ENCODE data around the gene RNF180.
"Not testable (repeated sequence)": the region's sequence is repeated elsewhere in the genome, so short reads cannot be mapped to it uniquely, and the experiment has no call there.

Gene RNF180

GRCh38 chr5:64285188-64286130 lies 119.8 kb downstream of the RNF180 start:
- no peak for DNase-seq (ENCODE audit: low read depth in 2 of 2)

GRCh38 chr5:64286381-64286780 lies 120.7 kb downstream of the RNF180 start:
- no peak for DNase-seq (ENCODE audit: low read depth in 2 of 2)

GRCh38 chr5:64288496-64288895 lies 122.9 kb downstream of the RNF180 start:
- DNase-seq (ENCODE audit: low read depth in 2 of 2) = not testable (repeated sequence)

DNA sequence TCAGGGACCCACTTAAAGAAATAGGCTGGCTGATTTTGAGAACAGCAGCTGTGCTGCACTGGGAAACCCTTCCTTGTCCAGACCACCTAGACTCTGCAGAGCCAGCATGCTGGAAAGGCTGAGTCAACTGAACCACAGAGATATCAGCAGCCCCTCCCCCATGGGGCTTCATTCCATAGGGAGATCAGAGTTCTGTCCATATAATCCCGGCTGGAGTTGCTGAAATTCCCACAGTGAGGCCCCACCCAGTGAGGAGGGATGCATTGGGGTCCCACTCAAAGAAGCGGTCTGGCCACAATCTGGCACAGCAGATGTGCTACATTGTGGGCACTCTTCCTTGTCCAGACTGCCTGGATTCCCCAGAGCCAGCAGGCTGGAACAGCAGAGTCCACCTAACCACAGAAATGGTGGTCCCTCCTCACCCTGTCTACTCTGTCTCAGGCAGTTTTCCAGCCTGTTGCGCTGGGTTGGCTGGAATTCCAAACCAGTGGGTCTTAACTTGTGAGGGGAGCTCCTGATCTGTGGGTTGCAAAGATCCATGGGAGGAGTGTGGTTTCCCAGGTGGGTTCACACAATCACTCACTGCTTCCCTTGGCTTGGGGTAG lies 127.1 kb downstream of the RNF180 start:
- DNase-seq (ENCODE audit: low read depth in 2 of 2) = no peak

- DNase-seq (ENCODE audit: low read depth in 2 of 2) = no peak
These were observed 129.5 kb downstream of the RNF180 start for GRCh38 chr5:64295101-64295500.

DNA sequence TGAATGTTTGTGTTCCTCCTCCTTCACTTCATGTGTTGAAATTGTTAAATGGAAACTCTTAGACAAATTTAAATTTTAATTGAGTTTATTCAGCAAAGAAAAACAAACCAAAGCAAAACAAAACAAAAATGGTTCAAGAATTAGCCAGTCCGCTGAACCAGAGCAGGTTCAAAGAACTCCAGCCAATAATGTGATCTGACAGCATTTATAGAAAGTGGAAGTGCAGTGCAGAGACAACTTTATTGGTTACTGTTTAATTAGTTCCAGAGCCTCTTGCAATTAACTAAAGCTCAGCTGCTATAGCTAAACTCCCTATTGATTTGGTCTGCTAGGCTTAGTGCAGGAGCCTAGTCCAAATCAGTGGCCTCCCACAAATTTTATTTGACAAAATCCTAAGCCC lies 132.9 kb downstream of the RNF180 start:
- DNase-seq (ENCODE audit: low read depth in 2 of 2) = no peak

DNA sequence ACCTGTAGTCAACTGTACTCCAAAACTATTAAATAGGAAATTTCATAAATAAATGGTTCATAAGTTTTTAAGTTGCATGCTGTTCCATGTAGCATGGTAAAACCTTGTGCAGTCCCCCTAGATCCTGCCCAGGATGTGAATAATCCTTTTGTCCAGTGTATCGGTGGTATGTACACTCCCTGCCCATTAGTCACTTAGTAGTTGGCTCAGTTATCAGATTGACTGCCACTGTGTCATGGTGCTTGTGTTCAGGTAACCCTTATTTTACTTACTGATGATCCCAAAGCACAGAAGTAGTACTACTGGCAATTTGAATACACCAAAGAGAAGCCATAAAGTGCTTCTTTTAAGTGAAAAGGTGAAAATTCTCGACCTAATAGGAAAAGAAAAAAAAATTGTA lies 134.2 kb downstream of the RNF180 start:
- no peak for DNase-seq (ENCODE audit: low read depth in 2 of 2)

DNA sequence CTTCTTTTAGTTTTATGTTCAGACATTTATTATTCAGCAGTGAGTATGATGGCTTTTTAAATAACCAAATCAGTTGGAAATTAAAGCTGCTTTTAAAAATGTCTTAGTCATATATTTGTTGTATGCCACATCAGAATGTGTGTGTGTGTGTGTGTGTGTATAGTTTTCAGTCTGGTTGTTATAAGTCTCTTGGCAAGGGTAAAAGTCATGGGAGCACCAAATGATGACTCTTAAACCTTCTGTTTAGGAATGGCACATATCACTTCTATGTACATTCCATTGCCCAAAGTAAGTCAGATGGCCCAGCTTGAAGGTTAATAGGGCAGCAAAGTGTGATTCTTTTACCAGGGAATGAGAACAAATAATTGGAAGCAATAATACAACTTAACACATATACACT lies 135.9 kb downstream of the RNF180 start:
- DNase-seq (ENCODE audit: low read depth in 2 of 2) = no peak

- no peak for DNase-seq (ENCODE audit: low read depth in 2 of 2)
These were observed 142.5 kb downstream of the RNF180 start for GRCh38 chr5:64308135-64308534.

GRCh38 chr5:64312491-64312890 lies 146.8 kb downstream of the RNF180 start:
- no peak for DNase-seq (ENCODE audit: low read depth in 2 of 2)

DNA sequence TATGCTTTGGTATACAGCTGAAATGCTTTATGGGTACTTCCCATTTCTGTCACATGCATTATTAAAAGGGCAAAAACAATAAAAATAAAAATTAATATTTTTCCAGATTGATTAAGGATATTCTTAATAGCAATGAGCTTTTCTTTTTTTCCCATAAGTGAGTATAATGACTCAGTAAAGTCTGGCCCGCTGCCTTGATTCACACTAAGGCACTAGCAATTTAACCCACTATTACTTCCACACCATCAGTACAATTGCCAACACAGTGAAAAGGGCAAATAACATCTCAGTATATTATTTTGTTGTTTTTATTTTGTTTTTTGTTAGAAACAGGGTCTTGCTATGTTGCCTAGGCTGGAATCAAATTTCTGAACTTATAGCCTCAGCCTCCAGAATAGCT lies 150.1 kb downstream of the RNF180 start:
- no peak for DNase-seq (ENCODE audit: low read depth in 2 of 2)

GRCh38 chr5:64318175-64318574 lies 152.5 kb downstream of the RNF180 start:
- DNase-seq (ENCODE audit: low read depth in 2 of 2) = no peak

- no peak for DNase-seq (ENCODE audit: low read depth in 2 of 2)
These were observed 157.9 kb downstream of the RNF180 start for GRCh38 chr5:64323591-64323990.

DNA sequence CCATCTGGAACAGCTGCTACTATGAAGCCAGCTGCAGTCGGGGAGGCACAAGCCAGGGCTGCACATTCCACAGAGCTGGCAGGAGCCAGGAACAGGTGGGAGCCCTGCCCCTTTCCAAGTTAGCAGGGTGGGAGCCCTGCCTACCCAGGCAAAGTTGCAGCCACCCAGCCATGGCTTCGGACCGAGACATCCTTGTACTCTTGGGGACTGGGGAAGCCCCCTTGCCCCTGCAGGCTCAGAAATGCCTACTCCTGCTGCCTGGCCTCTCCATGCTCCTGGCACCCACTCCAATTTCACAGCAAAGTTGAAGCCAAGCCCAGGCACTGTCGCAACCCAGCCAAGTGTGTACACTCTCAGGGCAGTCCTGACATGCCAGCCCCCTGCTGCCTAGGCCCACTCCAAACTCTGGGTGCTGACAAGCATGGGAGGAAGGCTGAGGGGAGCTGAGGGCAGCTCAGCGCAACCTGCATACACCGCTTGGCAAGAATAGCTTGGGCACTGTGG lies 165.1 kb downstream of the RNF180 start:
- DNase-seq (ENCODE audit: low read depth in 2 of 2) = no peak

DNA sequence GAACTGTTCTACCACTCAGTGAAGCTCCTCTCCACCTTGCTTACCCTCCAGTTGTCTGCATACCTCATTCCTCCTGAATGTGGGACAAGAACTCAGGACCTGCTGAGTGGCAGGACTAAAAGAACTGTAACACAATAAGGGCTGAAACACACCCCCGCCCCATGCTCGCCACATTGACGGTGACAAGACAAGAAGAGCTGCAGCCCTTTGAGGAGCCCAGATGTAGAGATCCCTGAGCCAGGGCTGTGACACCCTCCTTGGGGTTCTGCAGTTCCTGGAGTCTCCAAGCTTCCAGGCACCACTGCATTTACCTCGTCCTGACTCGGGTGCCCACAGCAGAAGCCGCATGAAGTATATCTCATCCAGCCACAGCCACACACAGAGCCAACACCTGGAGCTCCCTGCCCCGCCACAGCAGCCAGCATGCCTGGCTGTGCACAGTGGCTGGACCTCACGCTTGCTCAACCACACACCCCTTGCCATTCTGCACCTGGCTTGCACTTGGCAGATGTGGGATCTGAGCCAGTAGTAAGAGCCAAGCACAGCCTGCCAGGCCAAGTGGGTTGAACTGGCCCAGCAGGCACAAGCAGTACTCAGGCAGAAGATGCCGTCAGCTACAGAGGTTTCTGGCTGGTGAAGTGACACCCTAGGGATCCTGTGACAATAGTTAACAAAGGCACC lies 166.1 kb downstream of the RNF180 start:
- DNase-seq (ENCODE audit: low read depth in 2 of 2) = no peak

DNA sequence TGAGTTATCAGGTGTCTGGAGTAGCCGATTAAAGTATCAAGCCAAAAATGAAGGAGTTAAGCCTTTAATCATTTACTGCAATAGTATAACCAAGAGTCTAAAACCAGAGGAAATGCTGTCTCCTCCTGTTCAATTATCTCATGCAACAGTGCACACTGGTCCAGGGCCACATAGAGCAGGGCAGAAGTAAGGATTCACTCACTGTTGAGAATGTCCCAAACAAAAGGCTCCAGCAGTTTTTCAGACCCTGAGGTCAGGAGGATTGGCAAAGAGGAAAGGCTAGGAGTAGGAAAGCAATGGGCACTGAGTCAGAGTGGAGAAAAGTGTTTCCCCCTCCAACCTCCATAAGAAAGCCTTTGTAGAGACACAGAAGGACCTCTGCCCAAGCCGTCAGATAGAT lies 168.2 kb downstream of the RNF180 start:
- no peak for DNase-seq (ENCODE audit: low read depth in 2 of 2)

- no peak for DNase-seq (ENCODE audit: low read depth in 2 of 2)
These were observed 174.1 kb downstream of the RNF180 start for GRCh38 chr5:64339769-64340168.

GRCh38 chr5:64340293-64340692 lies 174.7 kb downstream of the RNF180 start:
- no peak for DNase-seq (ENCODE audit: low read depth in 2 of 2)

DNA sequence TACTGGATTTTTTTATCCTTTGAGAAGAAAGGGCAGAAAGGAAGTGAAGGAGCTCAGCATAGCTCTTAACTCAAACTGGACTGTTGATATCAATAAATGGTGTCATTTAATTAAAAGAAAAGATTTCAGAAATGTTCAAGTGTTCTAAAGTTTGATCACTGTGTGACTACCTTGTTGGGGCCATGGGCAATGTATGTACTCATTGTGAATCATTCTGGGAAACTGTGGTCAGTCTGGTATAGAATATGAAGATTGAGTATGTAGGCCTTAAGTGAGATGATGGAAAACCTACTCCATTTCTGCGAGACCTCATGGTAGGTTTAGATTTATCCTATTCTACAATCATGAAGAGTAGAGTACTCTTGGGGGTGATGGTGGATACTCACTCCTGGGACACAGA lies 175.7 kb downstream of the RNF180 start:
- no peak for DNase-seq (ENCODE audit: low read depth in 2 of 2)

GRCh38 chr5:64344501-64344900 lies 178.9 kb downstream of the RNF180 start:
- no peak for DNase-seq (ENCODE audit: low read depth in 2 of 2)

DNA sequence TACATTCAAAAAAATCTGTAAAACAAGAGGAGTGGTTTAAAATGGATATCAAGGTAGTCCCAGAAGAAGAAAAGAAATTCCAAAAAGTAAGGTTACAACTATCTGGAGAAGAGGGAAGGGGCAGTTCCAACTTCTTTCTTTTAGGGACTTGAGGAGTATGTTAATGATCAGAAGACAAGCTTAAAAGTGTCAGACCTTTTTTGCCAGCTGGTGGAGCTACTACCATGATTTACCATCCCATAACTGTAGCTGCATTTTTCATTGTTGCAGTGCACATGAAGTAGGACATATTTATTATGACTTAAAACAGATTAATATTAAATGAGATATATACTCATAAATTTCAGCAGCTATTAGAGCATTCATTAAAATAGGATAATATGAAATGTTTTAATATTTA lies 181.7 kb downstream of the RNF180 start:
- no peak for DNase-seq (ENCODE audit: low read depth in 2 of 2)

GRCh38 chr5:64364426-64364825 lies 198.8 kb downstream of the RNF180 start:
- no peak for DNase-seq (ENCODE audit: low read depth in 2 of 2)

DNA sequence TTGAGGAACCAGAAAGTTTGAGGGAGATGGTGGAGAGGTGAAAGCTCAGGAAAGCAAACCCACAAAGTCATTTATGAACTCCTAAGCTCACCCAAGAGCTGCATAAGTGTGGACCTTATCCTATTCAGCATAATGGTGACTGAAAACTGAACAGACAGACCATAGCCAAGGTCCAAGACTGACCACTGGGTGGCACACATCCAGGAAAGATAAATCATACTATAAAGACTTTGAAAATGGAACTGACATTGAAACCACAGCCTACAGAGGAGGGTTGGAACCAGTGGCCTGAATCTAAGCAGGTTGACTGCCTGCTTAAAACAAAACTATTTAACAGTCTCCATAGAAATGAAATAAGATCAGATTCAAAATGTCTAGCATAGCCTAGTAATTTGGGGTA lies 219.1 kb downstream of the RNF180 start:
- no peak for DNase-seq (ENCODE audit: low read depth in 2 of 2)

Measured in stimulated activated CD8-positive, alpha-beta memory T cell treated with anti-CD3 and anti-CD28 coated beads, Interleukin-15, amount 100 ng/mL, for 4 hours (primary cell).